Stimulated activated CD8-positive, alpha-beta memory T cell treated with anti-CD3 and anti-CD28 coated beads, Interleukin-2, amount 100 ng/mL, for 1 hour (primary cell): ENCODE measurements around the gene PVALB.
A peak's percentile ranks its signal among the peaks of the same experiment; 100 is the strongest.

Experiments
- DNase-seq, 2 donors: peaks; one replicate each; pipeline ENCODE4 v3.0.0-alpha.2; 2020; ENCODE audit warnings: low read depth in 2 of 2

Gene PVALB

GRCh38 chr22:36816636-36817524 lies at the start of gene PVALB:
PVALB (minus strand) TSS chr22:36817035; CDS start chr22:36817005, 30 bp downstream.
- no peak for DNase-seq

DNA sequence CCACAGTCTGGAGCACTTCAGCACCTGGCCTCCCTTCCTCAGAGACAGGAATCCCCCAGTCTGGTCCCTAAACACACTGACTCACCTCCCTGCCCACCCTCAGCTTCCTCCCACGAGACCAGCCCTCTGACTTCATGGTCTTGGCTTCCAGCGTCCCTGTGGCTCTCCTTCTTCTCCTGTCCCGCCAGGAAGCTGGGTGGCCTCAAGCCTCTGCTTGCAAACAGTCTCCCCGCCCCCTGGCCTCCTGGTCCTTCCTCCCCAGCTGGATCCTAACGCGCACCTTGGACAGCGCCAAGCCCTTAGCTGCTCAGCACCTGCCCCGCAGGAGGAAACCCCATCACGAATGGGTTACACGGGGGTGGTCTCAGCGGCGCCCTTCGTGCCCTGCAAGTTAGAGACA lies 48.5 kb upstream of the PVALB start:
- DNase-seq, result no peak

DNA sequence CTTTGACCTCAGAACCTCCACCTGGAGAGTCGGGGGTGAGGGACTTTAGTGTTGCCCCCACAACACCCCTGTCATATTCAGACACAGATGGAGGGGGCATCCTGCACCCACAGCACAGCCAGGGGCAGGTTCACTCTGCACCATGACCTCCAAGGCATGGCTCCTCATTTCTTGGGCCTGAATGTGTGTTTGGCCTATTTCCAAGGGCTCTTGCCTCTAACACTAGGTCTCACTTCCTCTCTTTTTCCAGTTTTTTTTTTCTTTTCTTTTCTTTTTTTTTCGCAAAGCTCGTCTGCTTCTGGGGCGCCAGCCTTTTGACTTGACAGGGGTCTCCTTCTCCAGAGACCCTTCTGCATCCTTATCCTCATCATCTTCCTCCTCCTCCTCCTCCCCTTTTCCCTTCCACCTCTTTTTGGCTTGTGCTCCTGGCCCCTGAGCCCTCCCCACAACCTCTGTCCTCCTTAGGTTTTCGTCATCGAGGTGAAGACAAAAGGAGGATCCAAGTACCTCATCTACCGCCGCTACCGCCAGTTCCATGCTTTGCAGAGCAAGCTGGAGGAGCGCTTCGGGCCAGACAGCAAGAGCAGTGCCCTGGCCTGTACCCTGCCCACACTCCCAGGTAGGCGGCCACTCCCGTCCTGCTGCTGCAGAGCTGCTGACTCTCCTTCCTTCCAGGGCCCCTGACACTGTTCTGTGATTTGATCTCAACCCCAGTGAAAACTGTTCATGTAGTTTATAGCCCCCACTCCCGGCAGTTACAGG lies 47.8 kb upstream of the PVALB start:
- DNase-seq, result no peak

DNA sequence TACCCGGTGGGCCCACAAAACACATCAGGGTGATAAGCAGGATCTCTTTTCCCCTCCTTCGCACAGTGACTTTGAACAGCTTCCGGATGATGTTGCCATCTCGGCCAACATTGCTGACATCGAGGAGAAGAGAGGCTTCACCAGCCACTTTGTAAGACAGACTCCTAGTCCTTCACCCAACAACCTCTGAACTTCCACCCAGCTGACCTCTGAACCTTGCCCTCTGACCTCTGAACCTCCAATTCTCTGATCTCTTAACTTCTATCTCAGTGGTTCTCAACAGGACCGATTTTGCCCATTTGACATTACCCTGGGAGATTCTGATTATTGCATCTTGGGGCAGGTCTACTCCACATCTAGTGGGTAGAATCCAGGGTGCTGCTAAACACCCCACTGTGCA lies 47.1 kb upstream of the PVALB start:
- DNase-seq, result no peak

GRCh38 chr22:36863281-36863680 lies 46.4 kb upstream of the PVALB start:
- DNase-seq, result no peak

DNA sequence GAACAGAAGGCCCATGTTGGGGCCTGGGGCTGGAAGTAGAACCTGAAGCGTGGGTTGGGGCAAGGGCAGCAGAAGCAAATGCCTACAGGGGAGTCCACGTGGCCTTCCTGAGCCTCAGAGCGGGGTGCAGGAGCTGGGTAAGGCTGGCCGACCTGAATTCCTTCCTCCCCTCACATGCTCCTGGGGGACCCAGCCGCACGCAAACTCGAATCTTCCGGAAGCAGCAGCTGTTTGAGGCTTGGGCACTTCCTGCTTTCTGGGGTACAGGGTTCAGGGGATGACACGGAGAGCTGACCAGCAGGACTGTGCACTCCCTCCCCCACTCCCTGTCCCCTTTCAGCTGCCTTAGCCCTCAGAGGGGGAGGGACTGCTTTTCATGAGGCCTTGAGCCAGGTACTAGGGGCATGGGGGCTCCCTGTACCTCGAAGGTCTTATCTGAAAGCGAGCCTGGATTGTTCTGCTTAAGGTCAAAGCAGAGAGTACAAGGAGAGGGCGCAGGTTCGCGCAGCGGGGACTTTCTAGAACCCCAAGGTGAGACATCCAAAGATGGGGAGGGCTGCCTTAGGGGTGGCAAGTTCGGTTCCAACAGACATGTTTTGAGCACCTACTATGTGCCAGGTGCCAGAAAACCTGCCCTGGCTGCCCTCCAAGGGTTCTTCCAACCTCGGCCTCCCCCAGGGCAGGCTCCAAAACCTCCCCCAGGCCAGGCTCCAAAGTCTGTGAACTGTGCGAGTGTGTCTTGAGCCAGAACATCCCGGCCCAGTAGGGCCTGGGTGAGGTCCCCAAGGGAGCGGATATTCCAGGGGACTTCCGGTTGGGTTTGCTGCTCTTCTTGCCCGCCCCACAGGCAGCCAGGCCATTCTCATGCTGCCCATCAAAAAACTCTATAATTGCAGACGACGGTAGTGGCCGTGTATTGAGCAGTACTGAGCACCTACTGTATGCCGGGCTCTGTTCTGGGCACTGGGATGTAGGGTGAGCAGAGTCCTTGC lies 45.7 kb upstream of the PVALB start:
- no peak for DNase-seq

- no peak for DNase-seq
Measured at GRCh38 chr22:36860821-36861659, 44.2 kb upstream of the PVALB start, which contains the start of gene NCF4. NCF4 (plus strand) TSS chr22:36861006; CDS start chr22:36861172, 166 bp downstream.

- no peak for DNase-seq
Measured at GRCh38 chr22:36860438-36860820, 43.6 kb upstream of the PVALB start.

- no peak for DNase-seq
Measured at GRCh38 chr22:36860017-36860416, 43.2 kb upstream of the PVALB start.

DNA sequence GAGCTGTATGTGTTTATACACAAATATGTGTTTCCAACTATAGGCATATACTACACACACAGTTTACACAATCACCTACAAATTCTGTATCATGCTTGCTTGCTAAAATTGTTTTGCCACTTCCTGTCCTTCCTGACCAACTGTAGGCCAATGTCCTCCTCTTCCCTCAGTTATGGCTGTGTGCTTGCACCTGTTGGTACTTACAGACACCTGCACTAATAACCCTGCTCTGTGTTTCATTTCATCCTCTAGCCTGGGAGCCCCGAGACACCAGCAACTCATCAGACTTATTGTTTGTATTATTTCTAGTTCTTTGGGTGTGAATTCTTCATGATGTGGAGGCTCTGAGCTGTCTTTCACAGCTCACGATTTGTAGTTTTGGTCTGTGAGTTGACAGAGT lies 42.1 kb upstream of the PVALB start:
- DNase-seq, result no peak

DNA sequence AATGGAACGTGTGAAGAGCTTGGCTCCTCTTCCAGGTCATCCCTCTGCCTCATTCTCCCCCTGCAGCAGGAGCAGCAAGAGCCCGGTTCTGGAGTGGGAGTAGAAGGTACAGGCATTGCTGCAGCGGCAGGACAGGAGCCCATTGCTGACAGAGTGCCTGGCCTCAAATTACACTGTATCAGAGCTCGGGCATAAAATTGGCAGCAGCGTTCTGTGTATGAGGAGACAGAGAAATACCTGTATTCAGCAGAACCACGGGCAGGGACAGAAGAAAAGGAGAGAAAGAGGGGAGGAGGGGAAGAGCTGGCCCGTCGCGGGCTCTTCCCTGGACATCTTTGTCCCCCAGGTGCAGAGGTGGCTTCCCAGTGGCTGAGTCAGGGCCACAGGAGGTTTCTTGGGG lies 41.3 kb upstream of the PVALB start:
- DNase-seq, result no peak

DNA sequence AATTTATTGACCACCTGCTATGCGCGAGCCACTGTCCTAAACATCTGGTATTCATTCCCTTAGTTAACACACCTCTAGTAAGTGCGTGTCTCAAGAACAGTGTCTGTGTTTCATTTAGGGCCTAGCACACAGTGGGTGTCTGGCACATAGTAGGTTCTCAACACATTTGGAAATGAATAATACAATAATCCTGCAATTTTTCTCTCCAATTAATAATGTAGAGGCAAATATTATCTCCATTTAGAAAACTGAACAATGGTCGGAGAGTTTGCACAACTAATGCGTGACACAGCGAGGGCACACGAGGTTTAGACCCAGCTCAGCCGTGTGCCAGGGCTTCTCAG lies 39.9 kb upstream of the PVALB start:
- no peak for DNase-seq

- peak; percentile 91 to 92 for DNase-seq
Measured at GRCh38 chr22:36856121-36856791, 39.4 kb upstream of the PVALB start.

DNA sequence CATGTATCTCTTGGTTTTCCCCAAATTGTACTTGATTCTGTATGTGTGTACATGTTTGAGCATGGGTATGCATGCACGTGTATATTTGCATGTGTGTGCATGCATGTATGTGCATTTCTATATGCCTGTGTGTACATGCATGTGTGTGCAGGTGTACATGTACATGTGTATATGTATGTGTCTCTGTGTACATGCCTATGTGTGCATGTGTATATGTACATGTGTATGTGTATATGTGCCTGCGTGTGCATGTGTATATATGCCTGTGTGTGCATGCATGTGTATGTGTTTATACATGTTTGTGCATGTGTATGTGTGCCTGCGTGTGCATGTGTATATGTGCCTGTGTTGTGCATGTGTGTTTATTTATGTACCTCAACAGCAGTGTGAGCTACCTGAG lies 38.6 kb upstream of the PVALB start:
- no peak for DNase-seq

- DNase-seq, result peak; percentile 61 to 72
Measured at GRCh38 chr22:36853407-36854099, 36.7 kb upstream of the PVALB start.

- DNase-seq, result no peak
Measured at GRCh38 chr22:36852056-36852973, 35.5 kb upstream of the PVALB start.

- DNase-seq, result no peak
Measured at GRCh38 chr22:36850682-36851081, 33.8 kb upstream of the PVALB start.

DNA sequence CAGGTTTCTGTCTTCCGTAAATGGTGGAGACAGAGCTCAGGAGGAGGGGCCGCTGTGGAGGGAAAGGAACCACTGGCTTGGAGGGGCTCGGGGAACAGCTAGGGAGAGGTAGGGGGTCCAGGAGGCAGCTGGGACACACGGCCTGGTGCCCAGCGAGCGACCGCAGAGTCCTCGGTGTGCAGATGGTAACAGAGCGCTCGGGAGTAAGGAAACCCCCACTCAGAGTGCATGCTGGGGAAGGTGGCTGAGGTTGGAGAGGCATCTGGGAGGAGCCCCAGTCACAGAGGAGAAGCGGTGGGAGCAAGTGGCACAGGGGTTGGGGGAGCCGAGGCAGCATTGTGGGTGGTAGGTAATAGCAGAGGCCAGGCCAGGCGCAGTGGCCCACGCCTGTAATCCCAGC lies 33.2 kb upstream of the PVALB start:
- no peak for DNase-seq

GRCh38 chr22:36846949-36847348 lies 30.1 kb upstream of the PVALB start:
- DNase-seq, result no peak
